ENCODE results near the gene EDDM13. TPM values are rescaled to one million over a fixed set of nuclear protein-coding genes. Genes with fewer than 3 reads are reported as not detected.
"Not testable (repeated sequence)": the region's sequence is repeated elsewhere in the genome, so short reads cannot be mapped to it uniquely, and the experiment has no call there.

Gene EDDM13, protein sequence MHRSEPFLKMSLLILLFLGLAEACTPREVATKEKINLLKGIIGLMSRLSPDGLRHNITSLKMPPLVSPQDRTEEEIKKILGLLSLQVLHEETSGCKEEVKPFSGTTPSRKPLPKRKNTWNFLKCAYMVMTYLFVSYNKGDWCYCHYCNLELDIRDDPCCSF
- total RNA-seq (2014; rRNA removed; shearing (Covaris generic)), result not detected in 2 replicates

DNA sequence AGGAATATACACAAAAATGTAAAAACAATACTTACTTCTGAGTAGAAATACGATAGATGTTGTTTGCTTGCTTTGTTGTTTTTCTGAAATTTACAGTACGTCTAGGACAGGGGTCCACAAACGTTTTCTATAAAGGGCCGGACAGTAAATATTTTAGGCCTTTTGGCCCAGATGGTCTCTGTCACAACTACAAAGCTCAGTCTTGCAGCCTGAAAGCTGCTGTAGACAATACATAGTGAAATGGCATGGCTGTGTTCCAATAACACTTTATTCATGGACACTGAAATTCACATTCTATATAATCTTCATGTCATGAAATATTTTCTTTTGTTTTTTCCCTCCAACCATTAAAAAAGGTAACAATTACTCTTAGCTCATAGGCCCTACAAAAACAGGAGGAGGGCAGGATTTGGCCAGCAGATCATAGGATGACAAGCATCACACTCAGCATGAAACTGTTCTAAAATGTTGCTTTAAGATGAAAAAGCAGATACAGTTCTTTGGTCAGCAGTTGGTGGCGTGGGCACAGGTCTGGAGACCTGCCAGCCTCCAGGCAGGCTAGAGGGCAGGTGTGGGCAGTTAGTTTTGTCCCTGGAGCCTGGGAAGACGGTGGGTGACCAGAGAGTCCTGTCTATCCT lies at the start of gene EDDM13:
TSS of gene EDDM13 (plus strand) at position 588 of the 638 bp plus-strand sequence. CDS start 87 bp downstream, outside the sequence.
- H3K27me3 ChIP-seq (ENCODE audit: control insufficient read depth, insufficient read depth, low read length), result no peaks in the 10 kb centered on the region
- DNase-seq, result no peak
- no peak within 1 kb of the TSS for H3K4me3 ChIP-seq (ENCODE audit: insufficient read depth, low read depth, low read length)
- H3K36me3 ChIP-seq (replicated peaks; ENCODE audit: control insufficient read depth, insufficient read depth, low read length), result no peaks in the 10 kb centered on the region

DNA sequence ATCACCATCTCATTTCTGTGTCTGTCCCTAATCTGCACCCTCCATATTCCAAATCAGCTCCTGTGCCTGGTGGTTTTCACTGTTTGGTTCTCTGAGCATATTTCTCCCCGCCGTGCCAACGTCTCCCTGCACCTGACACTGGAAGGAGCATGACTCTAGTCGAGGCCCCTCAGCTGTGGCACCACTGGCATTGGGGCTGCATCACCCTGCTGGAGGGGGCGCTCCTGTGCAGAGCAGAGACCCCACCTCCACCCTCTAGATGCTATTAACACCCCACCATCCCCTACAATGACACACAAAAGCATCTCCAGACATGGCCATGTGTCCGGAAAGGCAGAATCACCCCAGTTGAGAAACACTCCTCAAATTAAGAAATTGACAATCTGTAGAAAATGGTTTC lies 49.6 kb upstream of the EDDM13 start:
- H3K4me3 ChIP-seq (ENCODE audit: insufficient read depth, low read depth, low read length), result no peak overlapping the region
- H3K27me3 ChIP-seq (ENCODE audit: control insufficient read depth, insufficient read depth, low read length), result no peaks in the 10 kb centered on the region; the same call in 1 of the 2 replicates
- H3K36me3 ChIP-seq (replicated peaks; ENCODE audit: control insufficient read depth, insufficient read depth, low read length), result no peaks in the 10 kb centered on the region
- peak; percentile 76 for DNase-seq

DNA sequence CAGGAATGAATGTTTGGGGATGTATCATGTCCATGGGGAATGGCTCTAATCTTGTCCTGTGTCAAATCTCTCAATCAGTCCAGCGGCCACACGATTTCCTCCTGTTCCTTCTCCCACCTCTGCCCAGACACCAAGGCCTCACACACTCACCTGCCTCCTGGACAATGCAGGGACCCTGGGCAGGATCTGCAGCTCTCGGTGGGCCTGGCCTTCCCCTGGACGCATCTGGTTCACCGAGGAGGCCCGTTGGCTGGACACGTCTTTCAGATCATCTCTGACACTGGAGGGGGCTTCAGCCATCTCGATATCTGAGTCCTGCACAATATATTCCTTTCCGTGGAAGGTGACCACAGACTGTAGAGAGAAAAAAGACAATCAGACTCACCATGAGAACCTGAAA lies 49.1 kb upstream of the EDDM13 start:
- Histone ChIP-seq H3K27me3 (ENCODE audit: control insufficient read depth, insufficient read depth, low read length) (no peaks in the 10 kb centered on the region), H3K36me3 (replicated peaks; ENCODE audit: control insufficient read depth, insufficient read depth, low read length) (no peaks in the 10 kb centered on the region), H3K4me3 (ENCODE audit: insufficient read depth, low read depth, low read length) (no peak overlapping the region)
- no peak for DNase-seq

DNA sequence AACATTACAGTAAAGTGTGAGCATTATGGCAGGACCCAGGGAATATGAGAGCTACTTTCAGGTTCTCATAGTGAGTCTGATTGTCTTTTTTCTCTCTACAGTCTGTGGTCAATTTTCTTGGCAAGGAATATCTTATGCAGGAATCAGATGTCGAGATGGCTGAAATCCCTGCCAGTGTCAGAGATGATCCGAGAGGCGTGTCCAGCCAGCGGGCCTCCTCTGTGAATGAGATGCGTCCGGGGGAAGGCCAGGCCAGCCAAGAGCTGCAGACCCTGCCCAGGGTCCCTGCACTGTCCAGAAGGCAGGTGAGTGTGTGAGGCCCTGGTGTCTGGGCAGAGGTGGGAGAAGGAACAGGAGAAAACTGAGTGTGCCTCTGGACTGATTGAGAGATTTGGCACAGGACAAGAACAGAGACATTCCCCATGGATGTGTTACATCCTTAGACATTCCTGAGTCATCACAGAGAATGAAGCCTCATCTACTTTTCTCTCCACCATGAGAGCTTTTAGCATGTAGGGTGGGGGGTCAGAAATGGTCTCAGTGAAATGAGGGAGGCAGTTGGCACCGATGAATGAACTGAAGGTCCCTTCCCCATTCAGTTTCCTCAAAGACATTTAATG lies 27.3 kb upstream of the EDDM13 start:
- DNase-seq, result no peak
- Histone ChIP-seq H3K4me3 (ENCODE audit: insufficient read depth, low read depth, low read length) (no peak overlapping the region), H3K36me3 (replicated peaks; ENCODE audit: control insufficient read depth, insufficient read depth, low read length) (no peaks in the 10 kb centered on the region), H3K27me3 (ENCODE audit: control insufficient read depth, insufficient read depth, low read length) (no peaks in the 10 kb centered on the region)

DNA sequence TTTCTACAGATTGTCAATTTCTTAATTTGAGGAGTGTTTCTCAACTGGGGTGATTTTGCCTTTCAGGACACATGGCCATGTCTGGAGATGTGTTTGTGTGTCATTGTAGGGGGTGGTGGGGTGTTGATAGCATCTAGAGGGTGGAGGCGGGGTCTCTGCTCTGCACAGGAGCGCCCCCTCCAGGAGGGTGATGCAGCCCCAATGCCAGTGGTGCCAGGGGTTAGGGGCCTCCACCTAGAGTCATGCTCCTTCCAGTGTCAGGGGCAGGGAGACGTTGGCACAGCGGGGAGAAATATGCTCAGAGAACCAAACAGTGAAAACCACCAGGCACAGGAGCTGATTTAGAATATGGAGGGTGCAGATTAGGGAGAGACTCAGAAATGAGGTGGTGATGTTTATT lies 26.8 kb upstream of the EDDM13 start:
- not testable (repeated sequence) for H3K27me3 ChIP-seq (ENCODE audit: control insufficient read depth, insufficient read depth, low read length)

DNA sequence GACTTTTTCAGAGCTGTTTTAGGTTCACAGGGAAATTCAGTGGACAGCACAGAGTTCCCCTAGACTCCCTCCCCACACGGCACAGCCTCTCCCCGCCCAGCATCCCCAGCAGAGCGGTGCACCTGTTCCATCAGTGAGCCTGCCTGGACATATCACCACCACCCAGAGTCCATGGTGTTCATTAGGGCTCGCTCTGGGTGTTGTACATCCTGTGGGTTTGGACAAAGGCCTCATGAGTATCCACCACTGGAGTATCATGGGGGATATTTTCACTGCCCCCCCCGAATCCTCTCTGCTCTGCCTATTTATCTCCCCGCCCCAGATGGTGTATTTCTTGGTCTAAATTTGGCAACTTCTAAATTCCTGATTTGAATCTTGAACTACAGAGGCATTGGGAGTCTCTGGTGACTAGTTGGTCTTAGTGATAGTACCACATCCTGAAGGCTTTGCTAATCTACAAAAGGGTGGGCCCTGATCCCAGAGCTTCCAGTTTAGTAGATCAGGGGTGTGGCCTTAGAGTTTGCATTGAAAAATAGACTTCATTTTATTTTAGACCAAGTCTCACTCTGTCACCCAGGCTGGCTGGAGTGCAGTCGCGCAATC lies 23.7 kb upstream of the EDDM13 start:
- not testable (repeated sequence) for H3K36me3 ChIP-seq (replicated peaks; ENCODE audit: control insufficient read depth, insufficient read depth, low read length); H3K27me3 ChIP-seq (ENCODE audit: control insufficient read depth, insufficient read depth, low read length); H3K4me3 ChIP-seq (ENCODE audit: insufficient read depth, low read depth, low read length); DNase-seq

More for the DNA sequence above, 26.8 kb upstream of the EDDM13 start:
- H3K4me3 ChIP-seq (ENCODE audit: insufficient read depth, low read depth, low read length); DNase-seq; H3K36me3 ChIP-seq (replicated peaks; ENCODE audit: control insufficient read depth, insufficient read depth, low read length): not testable (repeated sequence)

DNA sequence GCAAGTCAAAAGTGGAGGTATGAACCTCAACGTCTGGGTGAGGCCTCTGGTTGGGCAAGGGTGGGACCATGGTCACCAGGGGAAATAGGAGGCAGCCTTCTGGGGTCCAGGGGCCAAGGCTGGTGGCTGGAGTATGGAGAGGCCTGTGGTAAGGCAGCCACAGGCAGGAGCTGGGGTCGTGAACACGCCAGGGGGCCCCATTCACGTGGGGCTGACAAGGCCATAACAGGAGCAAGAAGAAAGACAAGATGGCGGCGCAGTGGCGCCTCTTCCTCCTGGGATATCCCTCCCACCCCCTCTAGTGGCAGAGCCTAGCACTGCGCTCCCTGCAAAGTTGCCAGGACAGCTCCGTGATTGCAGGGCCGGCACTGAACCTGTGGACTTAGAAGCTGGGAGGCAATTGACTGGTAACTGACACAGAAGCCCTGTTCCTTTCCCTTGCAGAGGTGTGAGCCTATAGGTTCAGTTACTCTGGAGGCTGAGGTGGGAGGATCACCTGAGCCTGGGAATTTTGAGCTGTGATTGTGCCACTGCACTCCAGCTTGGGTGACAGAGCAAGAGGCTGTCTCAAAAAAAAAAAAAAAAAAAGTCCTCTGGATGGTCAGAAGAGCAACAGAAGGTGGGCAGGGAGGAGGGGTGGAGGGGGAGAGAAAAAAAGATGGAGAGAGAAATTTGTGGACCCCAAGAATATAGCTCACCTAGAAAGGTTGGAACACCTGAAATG lies 19.7 kb upstream of the EDDM13 start:
- Histone ChIP-seq H3K27me3 (ENCODE audit: control insufficient read depth, insufficient read depth, low read length) (no peaks in the 10 kb centered on the region), H3K4me3 (ENCODE audit: insufficient read depth, low read depth, low read length) (no peak overlapping the region), H3K36me3 (replicated peaks; ENCODE audit: control insufficient read depth, insufficient read depth, low read length) (no peaks in the 10 kb centered on the region)
- peak; percentile 88 for DNase-seq

DNA sequence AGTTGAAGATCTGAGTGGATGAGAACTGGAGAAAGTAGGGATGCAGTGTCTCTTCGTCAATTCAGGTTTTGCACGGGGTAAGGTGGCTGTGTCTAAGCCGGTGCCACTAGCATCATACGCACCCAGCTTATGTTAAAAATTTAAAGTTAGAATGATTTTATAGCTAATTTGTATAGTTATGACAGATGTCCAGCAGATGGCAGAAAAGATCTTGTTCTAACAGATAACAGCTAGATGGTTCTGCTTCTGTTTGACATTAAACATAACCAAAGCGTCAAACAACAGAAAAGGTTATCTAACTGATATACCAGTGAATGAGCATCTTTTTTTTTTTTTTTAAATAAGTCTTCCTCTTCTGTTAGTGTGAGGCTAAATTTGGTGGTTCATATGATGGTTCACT lies 18.8 kb upstream of the EDDM13 start:
- Histone ChIP-seq H3K4me3 (ENCODE audit: insufficient read depth, low read depth, low read length) (no peak overlapping the region), H3K27me3 (ENCODE audit: control insufficient read depth, insufficient read depth, low read length) (no peaks in the 10 kb centered on the region), H3K36me3 (replicated peaks; ENCODE audit: control insufficient read depth, insufficient read depth, low read length) (no peaks in the 10 kb centered on the region)
- DNase-seq, result no peak

DNA sequence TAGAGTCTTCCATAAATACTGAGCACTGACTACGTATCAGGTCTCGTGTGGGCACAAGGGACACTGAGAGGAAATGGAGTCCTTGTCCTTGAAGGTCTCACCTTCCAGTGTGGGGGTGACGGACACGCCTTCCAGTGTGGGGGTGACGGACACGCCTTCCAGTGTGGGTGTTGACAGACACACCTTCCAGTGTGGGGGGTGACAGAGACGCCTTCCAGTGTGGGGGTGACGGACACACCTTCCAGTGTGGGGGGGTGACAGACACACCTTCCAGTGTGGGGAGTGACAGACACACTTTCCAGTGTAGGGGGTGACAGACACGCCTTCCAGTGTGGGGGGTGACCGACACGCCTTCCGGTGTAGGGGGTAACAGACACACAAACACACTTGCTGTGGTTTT lies 14.3 kb upstream of the EDDM13 start:
- DNase-seq, result no peak
- H3K36me3 ChIP-seq (replicated peaks; ENCODE audit: control insufficient read depth, insufficient read depth, low read length), result no peaks in the 10 kb centered on the region; the same call in 1 of the 2 replicates
- no peaks in the 10 kb centered on the region for H3K27me3 ChIP-seq (ENCODE audit: control insufficient read depth, insufficient read depth, low read length)

DNA sequence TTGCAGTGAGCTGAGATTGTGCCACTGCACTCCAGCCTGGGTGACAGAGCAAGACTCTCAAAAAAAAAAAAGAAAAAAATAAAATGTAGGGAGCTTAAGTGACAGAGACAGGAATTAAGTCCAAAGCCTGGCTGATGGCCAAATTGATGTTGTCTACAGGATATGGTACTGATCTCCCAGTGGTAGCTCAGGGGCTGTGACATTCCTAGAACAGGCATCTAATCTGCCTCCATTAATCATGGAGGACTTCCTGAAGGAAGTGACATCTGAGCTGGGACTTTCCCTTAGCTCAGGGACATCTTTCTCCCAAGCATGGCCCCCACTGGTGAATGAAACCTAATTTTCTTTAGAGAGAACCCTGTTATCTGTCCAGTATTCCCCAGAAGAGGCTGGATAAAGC lies 11.4 kb upstream of the EDDM13 start:
- H3K27me3 ChIP-seq (ENCODE audit: control insufficient read depth, insufficient read depth, low read length), result no peaks in the 10 kb centered on the region
- no peak overlapping the region for H3K4me3 ChIP-seq (ENCODE audit: insufficient read depth, low read depth, low read length)
- no peaks in the 10 kb centered on the region; the same call in 1 of the 2 replicates for H3K36me3 ChIP-seq (replicated peaks; ENCODE audit: control insufficient read depth, insufficient read depth, low read length)
- no peak for DNase-seq

More for the DNA sequence above, 14.3 kb upstream of the EDDM13 start:
- no peak overlapping the region for H3K4me3 ChIP-seq (ENCODE audit: insufficient read depth, low read depth, low read length)

DNA sequence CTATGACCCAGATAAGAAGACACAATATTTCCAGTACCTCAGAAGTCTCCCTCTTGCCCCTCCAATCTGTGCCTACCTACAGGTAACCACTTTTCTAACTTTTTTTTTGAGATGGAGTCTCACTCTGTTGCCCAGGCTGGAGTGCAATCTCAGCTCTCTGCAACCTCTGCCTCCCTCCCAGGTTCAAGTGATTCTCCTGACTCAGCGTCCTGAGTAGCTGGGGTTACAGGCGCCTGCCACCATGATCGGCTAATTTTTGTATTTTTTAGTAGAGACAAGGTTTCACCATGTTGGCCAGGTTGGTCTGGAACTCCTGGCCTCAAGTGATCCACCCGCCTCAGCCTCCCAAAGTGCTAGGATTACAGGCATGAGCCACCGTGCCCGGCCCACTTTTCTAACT lies 10.6 kb upstream of the EDDM13 start:
- not testable (repeated sequence) for H3K36me3 ChIP-seq (replicated peaks; ENCODE audit: control insufficient read depth, insufficient read depth, low read length); H3K4me3 ChIP-seq (ENCODE audit: insufficient read depth, low read depth, low read length); H3K27me3 ChIP-seq (ENCODE audit: control insufficient read depth, insufficient read depth, low read length); DNase-seq

DNA sequence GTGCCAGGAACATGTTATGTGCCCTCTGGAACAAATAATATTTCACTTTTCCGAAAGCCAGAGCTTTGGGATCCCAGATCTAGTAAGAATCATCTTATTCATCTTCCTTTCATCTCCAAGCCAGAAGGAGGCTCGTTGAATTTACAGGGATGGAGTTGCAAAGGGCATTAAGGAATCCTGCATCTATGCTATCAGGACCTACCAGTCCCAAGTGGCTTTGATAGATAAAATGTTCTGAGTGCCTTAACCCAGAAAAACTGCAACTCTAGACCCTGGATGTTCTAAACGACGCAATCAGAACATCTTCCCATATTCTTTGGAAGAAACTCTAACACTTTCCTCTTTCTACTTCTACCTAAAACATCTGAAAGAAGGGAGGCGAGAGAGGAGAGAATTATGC lies 9.2 kb upstream of the EDDM13 start:
- Histone ChIP-seq H3K4me3 (ENCODE audit: insufficient read depth, low read depth, low read length) (no peak overlapping the region), H3K36me3 (replicated peaks; ENCODE audit: control insufficient read depth, insufficient read depth, low read length) (no peaks in the 10 kb centered on the region; the same call in 1 of the 2 replicates), H3K27me3 (ENCODE audit: control insufficient read depth, insufficient read depth, low read length) (no peaks in the 10 kb centered on the region)
- no peak for DNase-seq

DNA sequence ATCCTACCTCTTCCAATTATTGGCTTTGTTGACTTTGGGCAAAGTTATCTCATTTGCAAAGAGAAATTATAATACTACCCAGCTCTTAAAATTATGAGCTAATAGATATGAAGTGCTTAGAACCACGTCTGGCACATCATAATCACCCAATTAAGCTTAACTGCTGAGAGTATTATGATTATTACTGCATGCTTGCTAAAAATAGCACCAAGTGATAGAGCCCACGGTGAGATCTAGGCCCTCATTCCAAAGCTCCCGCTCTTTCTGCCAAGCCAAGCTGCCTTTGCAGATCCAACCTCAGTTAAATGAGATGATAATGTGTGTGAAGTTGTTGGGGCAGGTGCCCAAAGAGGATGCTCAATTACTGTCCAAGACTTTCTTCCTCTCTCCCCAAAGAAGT lies 6.5 kb upstream of the EDDM13 start:
- Histone ChIP-seq H3K27me3 (ENCODE audit: control insufficient read depth, insufficient read depth, low read length) (no peaks in the 10 kb centered on the region), H3K4me3 (ENCODE audit: insufficient read depth, low read depth, low read length) (no peak overlapping the region), H3K36me3 (replicated peaks; ENCODE audit: control insufficient read depth, insufficient read depth, low read length) (no peaks in the 10 kb centered on the region; the same call in 1 of the 2 replicates)
- DNase-seq, result no peak

DNA sequence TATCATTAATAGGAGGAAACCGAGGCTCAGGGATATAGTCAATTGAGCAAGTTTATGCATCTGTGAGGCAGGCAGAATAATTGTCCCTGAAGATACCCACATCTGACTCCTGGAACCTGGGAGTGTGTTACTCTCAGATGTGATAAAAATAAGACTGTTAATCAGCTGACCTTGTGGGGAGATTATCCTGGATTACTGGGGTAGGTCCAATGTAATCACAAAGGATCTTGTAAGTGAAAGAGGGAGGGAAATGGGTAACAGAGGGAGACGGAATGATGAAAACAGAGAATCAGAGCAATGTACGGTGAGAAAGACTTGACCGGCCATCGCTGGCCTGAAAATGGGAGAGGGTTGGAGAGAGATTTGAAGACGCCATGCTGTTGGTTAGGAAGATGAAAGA lies 3.2 kb upstream of the EDDM13 start:
- no peak for DNase-seq
- H3K4me3 ChIP-seq (ENCODE audit: insufficient read depth, low read depth, low read length), result no peak overlapping the region
- H3K27me3 ChIP-seq (ENCODE audit: control insufficient read depth, insufficient read depth, low read length), result no peaks in the 10 kb centered on the region
- no peaks in the 10 kb centered on the region for H3K36me3 ChIP-seq (replicated peaks; ENCODE audit: control insufficient read depth, insufficient read depth, low read length)

All from H7 (cell line).